ENCODE data around the gene MPPED1. TPM values are rescaled to one million over a fixed set of nuclear protein-coding genes. Genes with fewer than 3 reads are reported as not detected.

The MPPED1 gene
- total and polyA plus RNA-seq, 2 of the 13 experiments (the other 11 are each of a cell fraction or from before 2014, with no cell fraction given), result 0.77 TPM; not detected in 1

- TF ChIP-seq SOX13 (IDR thresholded peaks at IDR 0.05) (no peak), SOX13 (CRISPR knock-in tag; conservative IDR thresholded peaks at IDR 0.05 in 1 of 2, IDR thresholded peaks at IDR 0.05 in 1 of 2) (peak in 1 of 2 experiments; percentile 68; a peak in 2 of 4 replicates), CREB3 (CRISPR knock-in tag; IDR thresholded peaks at IDR 0.05) (no peak), HMG20B (CRISPR knock-in tag; conservative IDR thresholded peaks at IDR 0.05) (peak; percentile 80), BRD4 (CRISPR knock-in tag; IDR thresholded peaks at IDR 0.05) (no peak), PCBP2 (optimal IDR thresholded peaks at IDR 0.05; ENCODE audit: low read depth, low read length, poor library complexity, severe bottlenecking) (no peak), PAF1 (CRISPR knock-in tag; IDR thresholded peaks at IDR 0.05) (no peak), ZNF616 (CRISPR knock-in tag; IDR thresholded peaks at IDR 0.05; ENCODE audit: low read depth) (no peak)
- TF ChIP-seq, protein P1, sequence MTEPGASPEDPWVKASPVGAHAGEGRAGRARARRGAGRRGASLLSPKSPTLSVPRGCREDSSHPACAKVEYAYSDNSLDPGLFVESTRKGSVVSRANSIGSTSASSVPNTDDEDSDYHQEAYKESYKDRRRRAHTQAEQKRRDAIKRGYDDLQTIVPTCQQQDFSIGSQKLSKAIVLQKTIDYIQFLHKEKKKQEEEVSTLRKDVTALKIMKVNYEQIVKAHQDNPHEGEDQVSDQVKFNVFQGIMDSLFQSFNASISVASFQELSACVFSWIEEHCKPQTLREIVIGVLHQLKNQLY (CRISPR knock-in tag; IDR thresholded peaks at IDR 0.05), result peak; percentile 42; the same call in 1 of the 2 replicates
These were observed 14.8 kb upstream of the MPPED1 start (continued) for GRCh38 chr22:43396934-43397457.

DNA sequence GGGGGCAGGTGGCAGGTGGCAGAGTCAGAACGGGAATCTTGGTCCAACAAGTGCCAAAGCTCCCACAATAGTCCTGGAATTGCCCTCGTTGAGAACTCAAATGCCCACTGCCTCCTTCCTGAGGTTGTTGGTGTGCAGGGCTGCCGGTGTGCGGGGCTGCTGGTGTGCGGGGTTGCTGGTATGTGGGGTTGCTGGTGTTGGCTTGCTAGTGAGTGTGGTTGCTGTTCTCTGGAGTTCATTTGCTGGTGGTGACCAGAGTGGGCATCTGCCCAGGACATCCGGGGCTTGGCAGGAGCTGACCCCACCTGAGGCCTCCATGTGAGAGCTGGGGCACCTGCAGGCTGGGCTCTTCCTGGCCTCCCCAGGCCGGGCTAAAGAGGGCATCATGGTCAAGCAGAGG, 14.0 kb upstream of the MPPED1 start:
- FAIRE-seq, result no peak
- 73% methylated on average over 4 of the region's 7 CpGs for WGBS (ENCODE audit: low lambda C conversion rate)
- intact Hi-C loops (cut with micrococcal nuclease; ENCODE audit: unreplicated experiment), result no loop called here
- Histone ChIP-seq H3K27ac (ENCODE audit: extremely low read length, insufficient read depth, low read length) (no peak overlapping the region), H4K20me1 (ENCODE audit: insufficient read depth, low read length) (no peaks in the 10 kb centered on the region), H3K4me3 (replicated peaks in 1 of 3; ENCODE audit: insufficient read depth in 1 of 3, low read depth in 2 of 3, low read length in 3 of 3) (peak overlapping the region in 1 of 3 experiments; percentile 28; a peak in 1 of 6 replicates), H3K4me1 (ENCODE audit: insufficient read depth, low read length) (peaks cover 98% of the 10 kb centered on the region), H2AFZ (ENCODE audit: low read length) (no peak overlapping the region), H3K27me3 (ENCODE audit: control insufficient read depth in 1 of 2, insufficient read depth in 2 of 2, low read length in 2 of 2) (peaks cover 0 to 3% of the 10 kb centered on the region in 2 experiments; a peak in 1 of 5 replicates), H3K9ac (ENCODE audit: insufficient read depth, low read depth, low read length) (no peak overlapping the region), H3K79me2 (ENCODE audit: insufficient read depth, low read length) (no peaks in the 10 kb centered on the region), H3K36me3 (replicated peaks in 1 of 2; ENCODE audit: control insufficient read depth in 1 of 2, insufficient read depth in 2 of 2, low read length in 2 of 2) (no peaks in the 10 kb centered on the region), H3K4me2 (ENCODE audit: low read depth, low read length) (peak overlapping the region; percentile 66), H3K9me3 (ENCODE audit: low read length) (no peaks in the 10 kb centered on the region)
- ChIA-PET POLR2A (interaction anchor here (1.0 to 2.4 kb wide), 2 partner anchors 10 to 210 kb away, joined by 3 to 17 read pairs; no protein-coding TSS in a partner anchor), CTCF (ENCODE audit: low intra/inter-chr PET ratio, low total read pairs) (no interaction called here)
- in situ Hi-C loops (cut with HindIII; ENCODE audit: extremely low pct_ligation_motif_present, low pct_unique_long_range_greater_than_20kb), result no loop called here
- TF ChIP-seq YEATS4 (CRISPR knock-in tag; IDR thresholded peaks at IDR 0.05; ENCODE audit: borderline replicate concordance) (0 out of 2 replicates have a peak, but pooled peaks have one; percentile 31), NCOR1 (IDR thresholded peaks at IDR 0.05; ENCODE audit: borderline replicate concordance, low read length) (no peak)
- TF ChIP-seq, protein P2, sequence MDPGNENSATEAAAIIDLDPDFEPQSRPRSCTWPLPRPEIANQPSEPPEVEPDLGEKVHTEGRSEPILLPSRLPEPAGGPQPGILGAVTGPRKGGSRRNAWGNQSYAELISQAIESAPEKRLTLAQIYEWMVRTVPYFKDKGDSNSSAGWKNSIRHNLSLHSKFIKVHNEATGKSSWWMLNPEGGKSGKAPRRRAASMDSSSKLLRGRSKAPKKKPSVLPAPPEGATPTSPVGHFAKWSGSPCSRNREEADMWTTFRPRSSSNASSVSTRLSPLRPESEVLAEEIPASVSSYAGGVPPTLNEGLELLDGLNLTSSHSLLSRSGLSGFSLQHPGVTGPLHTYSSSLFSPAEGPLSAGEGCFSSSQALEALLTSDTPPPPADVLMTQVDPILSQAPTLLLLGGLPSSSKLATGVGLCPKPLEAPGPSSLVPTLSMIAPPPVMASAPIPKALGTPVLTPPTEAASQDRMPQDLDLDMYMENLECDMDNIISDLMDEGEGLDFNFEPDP (CRISPR knock-in tag; conservative IDR thresholded peaks at IDR 0.05), result 0 out of 2 replicates have a peak, but pooled peaks have one; percentile 42
- no peak for DNase-seq (ENCODE audit: low spot score)
- no peak for ATAC-seq
- BruUV-seq (replicated peaks), result no TSS peak
